Endometrial microvascular endothelial cells (primary cell): ENCODE measurements around the gene ANKS1B. TPM values are rescaled to one million over a fixed set of nuclear protein-coding genes. Genes with fewer than 3 reads are reported as not detected.

Source experiments
- in situ Hi-C: cut with HindIII; loops from 2 replicates; pipeline ENCODE4 v1.10.0; 2017; ENCODE audit warnings: low sequenced_read_pairs, low pct_unique_long_range_greater_than_20kb; ENCODE audit errors: inconsistent ontology term
- total RNA-seq: library from RNA; depleted of rRNA; stranded (reverse); fragments of >200 nt; gene quantifications from one replicate; pipeline ENCODE4 v1.2.3, GENCODE V29; 2015; ENCODE audit errors: inconsistent ontology term

Gene ANKS1B
- total RNA-seq, 1 donor from 2014 or later = not detected

- in situ Hi-C loops = no loop called here
Observed at GRCh38 chr12:98935847-98936246, 1048.9 kb downstream of the ANKS1B start.

- in situ Hi-C loops = no loop called here
Observed at GRCh38 chr12:98922871-98923270, 1061.9 kb downstream of the ANKS1B start.

- in situ Hi-C loops = no loop called here
Observed at GRCh38 chr12:98918176-98918863, 1066.4 kb downstream of the ANKS1B start.

- in situ Hi-C loops = no loop called here
Observed at GRCh38 chr12:98916106-98916505, 1068.6 kb downstream of the ANKS1B start.

- in situ Hi-C loops = no loop called here
Observed at GRCh38 chr12:98912401-98912974, 1072.2 kb downstream of the ANKS1B start.

GRCh38 chr12:98911396-98911795 lies 1073.3 kb downstream of the ANKS1B start:
- in situ Hi-C loops = no loop called here

GRCh38 chr12:98909746-98910145 lies 1075.0 kb downstream of the ANKS1B start:
- in situ Hi-C loops = no loop called here

GRCh38 chr12:98908866-98909265 lies 1075.9 kb downstream of the ANKS1B start:
- in situ Hi-C loops = no loop called here

- in situ Hi-C loops = no loop called here
Observed at GRCh38 chr12:98903875-98904274, 1080.9 kb downstream of the ANKS1B start.

- in situ Hi-C loops = no loop called here
Observed at GRCh38 chr12:98901189-98901588, 1083.5 kb downstream of the ANKS1B start.

- in situ Hi-C loops = no loop called here
Observed at GRCh38 chr12:98896938-98897337, 1087.8 kb downstream of the ANKS1B start.

GRCh38 chr12:98895086-98895651 lies 1089.6 kb downstream of the ANKS1B start:
- in situ Hi-C loops = no loop called here

GRCh38 chr12:98894412-98895085 lies 1090.2 kb downstream of the ANKS1B start:
- in situ Hi-C loops = no loop called here

- in situ Hi-C loops = no loop called here
Observed at GRCh38 chr12:98893675-98894411, 1090.9 kb downstream of the ANKS1B start.

GRCh38 chr12:98893126-98893674 lies 1091.5 kb downstream of the ANKS1B start:
- in situ Hi-C loops = no loop called here

- in situ Hi-C loops = no loop called here
Observed at GRCh38 chr12:98885778-98886177, 1099.0 kb downstream of the ANKS1B start.

GRCh38 chr12:98883231-98883630 lies 1101.5 kb downstream of the ANKS1B start:
- in situ Hi-C loops = no loop called here

GRCh38 chr12:98882526-98882925 lies 1102.2 kb downstream of the ANKS1B start:
- in situ Hi-C loops = no loop called here

- in situ Hi-C loops = no loop called here
Observed at GRCh38 chr12:98873776-98874175, 1111.0 kb downstream of the ANKS1B start.
